Measurements from ENCODE around the gene GSTCD.
A peak's percentile ranks its signal among the peaks of the same experiment; 100 is the strongest.
"Not testable (repeated sequence)": the region's sequence is repeated elsewhere in the genome, so short reads cannot be mapped to it uniquely, and the experiment has no call there.

The GSTCD gene

GRCh38 chr4:105708181-105709080 is at the start of gene GSTCD, which contains the start of gene INTS12:
Gene GSTCD (plus strand): TSS chr4:105708784. CDS start chr4:105717614, 8,830 bp downstream.
Gene INTS12 (minus strand): TSS chr4:105708689. CDS start chr4:105700005, 8,684 bp downstream.
- DNase-seq (ENCODE audit: low read depth in 4 of 4, low spot score in 1 of 4) = peak; percentile 71 to 84 (median 79)

- DNase-seq (ENCODE audit: low read depth in 4 of 4, low spot score in 1 of 4) = no peak
Measured at GRCh38 chr4:105659190-105659589, 49.4 kb upstream of the GSTCD start.

- DNase-seq (ENCODE audit: low read depth in 4 of 4, low spot score in 1 of 4) = no peak
Measured at GRCh38 chr4:105661028-105661427, 47.6 kb upstream of the GSTCD start.

DNA sequence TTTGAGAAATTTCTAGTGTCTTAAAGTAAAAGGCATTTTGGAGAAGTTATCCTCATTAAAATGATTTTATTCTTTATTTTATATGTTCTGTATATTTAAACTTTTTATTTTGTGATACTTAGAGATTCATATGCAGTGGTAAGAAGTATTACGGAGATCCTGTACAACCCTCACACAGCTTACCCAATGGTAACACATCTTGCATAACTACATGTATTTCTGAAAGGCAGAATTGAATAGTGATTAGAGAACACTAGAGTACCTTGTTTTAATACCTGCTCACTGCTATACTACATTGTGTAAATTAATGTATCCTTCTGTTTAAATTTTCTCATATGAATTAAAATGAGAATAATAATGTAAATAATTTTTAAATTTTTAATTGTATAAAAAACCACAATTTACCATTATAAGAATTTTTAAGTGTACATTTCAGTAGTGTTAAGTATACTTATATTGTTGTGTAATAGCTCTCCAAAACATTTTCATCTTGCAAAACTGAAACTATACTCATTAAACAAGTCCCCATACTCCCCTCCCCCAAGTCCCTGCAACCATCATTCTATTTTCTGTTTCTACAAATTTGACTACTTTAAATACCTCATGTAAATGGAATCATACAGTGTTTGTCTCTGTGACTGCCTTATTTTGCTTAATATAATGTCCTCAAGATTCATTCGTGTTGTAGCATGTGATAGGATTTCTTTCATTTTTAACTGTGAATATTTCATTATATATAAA is 45.5 kb upstream of the GSTCD start:
- DNase-seq (ENCODE audit: low read depth in 4 of 4, low spot score in 1 of 4) = no peak

GRCh38 chr4:105666693-105667092 is 41.9 kb upstream of the GSTCD start:
- no peak for DNase-seq (ENCODE audit: low read depth in 4 of 4, low spot score in 1 of 4)

GRCh38 chr4:105670684-105671083 is 37.9 kb upstream of the GSTCD start:
- DNase-seq (ENCODE audit: low read depth in 4 of 4, low spot score in 1 of 4) = no peak

DNA sequence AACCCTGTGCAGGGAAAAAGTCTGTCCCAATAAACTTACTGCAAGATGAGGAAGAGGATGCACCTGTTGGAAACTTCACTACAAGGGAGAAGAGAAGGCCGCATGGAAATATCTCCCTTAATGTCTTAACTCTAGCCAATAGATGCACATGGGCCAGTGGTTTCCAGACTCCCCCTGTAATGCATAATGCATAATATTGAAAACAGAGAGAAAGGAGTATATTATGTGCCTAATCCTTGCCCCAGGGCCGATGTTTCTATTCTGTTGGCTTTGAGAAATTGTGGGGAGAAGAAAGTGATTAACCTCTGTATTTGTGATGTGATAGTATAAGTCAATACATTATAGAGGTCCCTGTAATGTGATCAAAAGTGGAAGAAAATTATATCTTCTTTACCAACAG is 37.3 kb upstream of the GSTCD start:
- DNase-seq (ENCODE audit: low read depth in 4 of 4, low spot score in 1 of 4) = no peak

- no peak for DNase-seq (ENCODE audit: low read depth in 4 of 4, low spot score in 1 of 4)
Measured at GRCh38 chr4:105674011-105674410, 34.6 kb upstream of the GSTCD start.

- DNase-seq (ENCODE audit: low read depth in 4 of 4, low spot score in 1 of 4) = no peak
Measured at GRCh38 chr4:105677709-105678108, 30.9 kb upstream of the GSTCD start.

- DNase-seq (ENCODE audit: low read depth in 4 of 4, low spot score in 1 of 4) = no peak
Measured at GRCh38 chr4:105679186-105679585, 29.4 kb upstream of the GSTCD start.

DNA sequence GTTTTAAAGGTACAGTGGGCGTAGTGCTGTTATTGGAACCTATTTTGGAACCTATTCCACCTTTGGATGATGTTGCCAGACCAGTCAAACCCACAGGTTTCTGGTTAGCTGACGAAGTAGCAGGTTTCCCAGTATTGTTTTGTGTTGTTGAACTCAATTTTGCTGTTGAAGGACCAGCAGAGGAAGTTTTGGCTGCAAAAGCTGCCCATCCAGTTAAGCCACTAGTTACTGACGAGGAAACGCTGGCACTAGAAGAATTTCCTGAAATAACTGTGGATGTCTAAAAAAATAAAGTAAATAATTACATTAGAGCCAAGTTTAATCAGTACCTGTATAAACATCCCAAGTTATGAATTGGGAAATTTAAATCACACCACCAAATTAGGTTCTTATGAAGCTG is 25.5 kb upstream of the GSTCD start:
- no peak for DNase-seq (ENCODE audit: low read depth in 4 of 4, low spot score in 1 of 4)

DNA sequence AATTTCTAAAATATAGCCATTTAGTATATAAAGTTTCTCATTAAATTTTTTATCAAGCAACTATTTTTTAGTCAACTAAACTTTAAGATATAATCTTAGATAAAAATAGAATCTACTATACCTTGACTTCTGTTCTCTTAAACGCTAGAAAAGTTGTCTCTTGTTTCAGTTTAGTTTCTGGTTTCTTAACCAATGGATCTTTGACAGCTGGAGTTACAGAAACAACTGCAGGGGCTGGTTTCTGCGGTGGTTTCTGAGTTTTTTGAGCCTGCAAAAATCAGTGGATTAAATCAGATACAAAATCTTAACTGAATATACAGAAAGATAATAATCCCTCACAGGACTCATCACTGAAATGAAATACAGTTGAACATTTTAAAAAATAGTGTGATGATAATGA is 22.0 kb upstream of the GSTCD start:
- DNase-seq (ENCODE audit: low read depth in 4 of 4, low spot score in 1 of 4) = no peak

DNA sequence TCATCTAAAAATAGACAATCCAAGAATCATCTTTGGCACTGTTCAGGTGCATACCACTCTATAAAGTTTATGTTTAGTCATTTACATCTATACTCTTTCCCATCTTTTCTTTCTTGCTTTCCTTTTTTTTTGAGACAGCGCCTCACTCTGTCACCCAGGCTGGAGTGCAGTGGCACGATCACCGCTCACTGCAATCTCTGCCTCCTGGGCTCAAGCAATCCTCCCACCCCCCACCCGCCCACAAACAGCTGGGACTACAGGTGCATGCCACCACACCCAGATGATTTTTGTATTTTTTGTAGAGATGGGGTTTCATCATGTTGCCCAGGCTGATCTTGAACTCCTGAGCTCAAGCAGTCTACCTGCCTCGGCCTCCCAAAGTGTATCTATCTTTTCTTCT is 13.8 kb upstream of the GSTCD start:
- DNase-seq (ENCODE audit: low read depth in 4 of 4, low spot score in 1 of 4) = not testable (repeated sequence)

- not testable (repeated sequence) for DNase-seq (ENCODE audit: low read depth in 4 of 4, low spot score in 1 of 4)
Measured at GRCh38 chr4:105695832-105696231, 12.8 kb upstream of the GSTCD start.

- DNase-seq (ENCODE audit: low read depth in 4 of 4, low spot score in 1 of 4) = no peak
Measured at GRCh38 chr4:105698607-105699006, 10.0 kb upstream of the GSTCD start.

GRCh38 chr4:105707782-105708180 is 803 bp upstream of the GSTCD start:
- no peak for DNase-seq (ENCODE audit: low read depth in 4 of 4, low spot score in 1 of 4)

DNA sequence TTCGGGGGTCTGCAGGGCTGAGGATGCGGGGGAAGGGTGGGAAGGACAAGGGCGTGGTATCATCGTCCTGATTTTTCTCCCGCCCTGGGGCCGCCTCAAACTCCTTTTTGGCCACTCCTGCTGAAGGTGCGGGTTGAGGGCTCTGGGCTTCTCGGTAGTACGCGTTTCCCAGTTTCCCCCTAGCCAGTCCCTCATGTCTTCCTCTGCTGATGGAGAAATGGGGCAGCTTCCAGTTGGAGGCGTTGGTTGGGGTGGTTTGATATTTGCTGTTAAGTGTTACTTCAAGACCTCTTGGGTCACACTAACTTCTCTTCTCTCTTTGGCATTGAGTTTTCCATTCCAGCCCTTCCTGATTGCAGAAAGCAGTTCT is 482 bp downstream of the GSTCD start:
- peak in 1 of 4 experiments; percentile 0 for DNase-seq (ENCODE audit: low read depth in 4 of 4, low spot score in 1 of 4)

- no peak for DNase-seq (ENCODE audit: low read depth in 4 of 4, low spot score in 1 of 4)
Measured at GRCh38 chr4:105710012-105710600, 1.5 kb downstream of the GSTCD start.

DNA sequence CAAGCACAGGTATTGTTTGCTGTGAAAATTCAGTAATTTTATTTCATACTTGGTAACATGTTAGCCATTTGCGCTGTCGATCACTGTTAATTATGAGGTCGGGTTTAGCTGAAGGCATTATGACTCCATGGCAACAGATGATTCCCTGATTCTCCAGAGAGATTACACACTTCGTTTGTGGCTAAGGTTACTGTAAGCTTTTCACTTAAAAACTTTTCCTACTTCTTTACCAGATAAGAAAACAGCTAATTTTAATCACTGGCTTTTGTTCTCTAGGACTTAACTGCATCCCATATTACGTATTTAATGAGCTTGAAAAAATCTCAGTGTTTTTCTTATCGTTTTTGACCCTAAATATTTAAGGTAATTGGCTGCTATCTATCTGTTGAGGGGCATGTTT is 2.1 kb downstream of the GSTCD start:
- DNase-seq (ENCODE audit: low read depth in 4 of 4, low spot score in 1 of 4) = no peak

- no peak for DNase-seq (ENCODE audit: low read depth in 4 of 4, low spot score in 1 of 4)
Measured at GRCh38 chr4:105712766-105713165, 4.2 kb downstream of the GSTCD start.

DNA sequence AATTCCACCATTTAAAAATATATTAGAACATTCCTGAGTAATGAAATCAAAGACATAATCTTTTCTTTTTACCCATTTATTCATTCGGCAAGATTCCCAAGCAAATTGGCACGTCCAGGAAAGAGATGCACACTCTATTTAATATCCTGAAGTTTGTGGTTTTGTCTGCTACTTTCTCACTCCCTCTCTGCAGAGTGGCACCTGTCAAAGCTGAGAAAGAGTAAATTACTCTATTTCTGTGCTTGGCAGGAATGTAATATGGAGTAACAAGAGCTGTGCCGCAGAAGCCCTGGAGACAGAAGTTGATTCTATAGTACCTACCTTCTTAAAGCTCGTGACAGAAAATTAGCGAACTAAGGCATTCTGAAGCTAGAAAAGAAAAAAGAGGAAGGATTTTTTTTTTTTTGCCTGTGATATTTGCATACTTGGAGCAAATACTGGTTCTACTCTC is 5.5 kb downstream of the GSTCD start:
- DNase-seq (ENCODE audit: low read depth in 4 of 4, low spot score in 1 of 4) = no peak

DNA sequence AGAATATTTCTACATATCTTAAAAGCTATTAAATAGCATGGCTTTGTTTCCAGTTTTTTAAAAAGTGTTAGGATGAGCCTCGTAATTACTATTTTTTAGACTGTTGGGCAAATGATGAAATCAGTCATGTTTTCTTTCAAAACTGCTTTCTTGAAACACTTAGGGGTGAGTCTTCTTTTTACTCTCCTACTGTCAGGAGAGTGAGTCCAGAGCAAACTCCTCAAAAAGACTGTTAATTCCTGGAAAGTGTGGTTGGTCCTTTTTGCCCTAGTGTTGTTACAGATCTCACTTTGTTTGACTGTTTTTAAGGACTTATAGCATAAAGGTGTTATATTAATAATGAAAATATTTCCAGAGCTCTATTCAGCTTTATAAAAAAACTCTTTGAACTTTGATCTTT is 6.3 kb downstream of the GSTCD start:
- DNase-seq (ENCODE audit: low read depth in 4 of 4, low spot score in 1 of 4) = no peak

Data from stimulated activated CD4-positive, alpha-beta T cell treated with anti-CD3 and anti-CD28 coated beads, Interleukin-1b, Interleukin-23, amount 100 ng/mL, for 24 hours (primary cell).